Neural cell (in vitro differentiated cells): Measurements from ENCODE around the gene CHADL.

Source experiments
- CTCF ChIP-seq: fragments of 450-650 bp; IDR thresholded peaks from 2 replicates; pipeline ENCODE4 v1.5.1; 2014; ENCODE audit warnings: antibody characterized with exemption, mild to moderate bottlenecking, moderate library complexity; ENCODE audit not compliant: poor library complexity, severe bottlenecking
- EZH2 ChIP-seq: fragments of 200-600, 300-800 bp; shearing (Covaris generic), sonication (generic); IDR thresholded peaks from 2 replicates; pipeline ENCODE4 v1.6.1; 2014; ENCODE audit warnings: antibody characterized with exemption, low read length, borderline replicate concordance, mild to moderate bottlenecking; ENCODE audit not compliant: insufficient read depth, poor library complexity, severe bottlenecking
- MXI1 ChIP-seq: fragments of 450-650 bp; conservative IDR thresholded peaks from 2 replicates; pipeline ENCODE4 v1.6.1; 2014; ENCODE audit warnings: antibody characterized with exemption, mild to moderate bottlenecking; ENCODE audit not compliant: poor library complexity, severe bottlenecking
- RAD21 ChIP-seq: fragments of 450-650 bp; conservative IDR thresholded peaks from 2 replicates; pipeline ENCODE4 v1.6.1; 2014; ENCODE audit warnings: antibody characterized with exemption, mild to moderate bottlenecking, moderate library complexity
- REST ChIP-seq: IDR thresholded peaks from 2 replicates; pipeline ENCODE4 v1.6.1; 2012; ENCODE audit warnings: borderline replicate concordance
- SMC3 ChIP-seq: fragments of 450-650 bp; conservative IDR thresholded peaks from 2 replicates; pipeline ENCODE4 v1.6.1; 2014; ENCODE audit warnings: antibody characterized with exemption, mild to moderate bottlenecking, moderate library complexity; ENCODE audit not compliant: poor library complexity

DNA sequence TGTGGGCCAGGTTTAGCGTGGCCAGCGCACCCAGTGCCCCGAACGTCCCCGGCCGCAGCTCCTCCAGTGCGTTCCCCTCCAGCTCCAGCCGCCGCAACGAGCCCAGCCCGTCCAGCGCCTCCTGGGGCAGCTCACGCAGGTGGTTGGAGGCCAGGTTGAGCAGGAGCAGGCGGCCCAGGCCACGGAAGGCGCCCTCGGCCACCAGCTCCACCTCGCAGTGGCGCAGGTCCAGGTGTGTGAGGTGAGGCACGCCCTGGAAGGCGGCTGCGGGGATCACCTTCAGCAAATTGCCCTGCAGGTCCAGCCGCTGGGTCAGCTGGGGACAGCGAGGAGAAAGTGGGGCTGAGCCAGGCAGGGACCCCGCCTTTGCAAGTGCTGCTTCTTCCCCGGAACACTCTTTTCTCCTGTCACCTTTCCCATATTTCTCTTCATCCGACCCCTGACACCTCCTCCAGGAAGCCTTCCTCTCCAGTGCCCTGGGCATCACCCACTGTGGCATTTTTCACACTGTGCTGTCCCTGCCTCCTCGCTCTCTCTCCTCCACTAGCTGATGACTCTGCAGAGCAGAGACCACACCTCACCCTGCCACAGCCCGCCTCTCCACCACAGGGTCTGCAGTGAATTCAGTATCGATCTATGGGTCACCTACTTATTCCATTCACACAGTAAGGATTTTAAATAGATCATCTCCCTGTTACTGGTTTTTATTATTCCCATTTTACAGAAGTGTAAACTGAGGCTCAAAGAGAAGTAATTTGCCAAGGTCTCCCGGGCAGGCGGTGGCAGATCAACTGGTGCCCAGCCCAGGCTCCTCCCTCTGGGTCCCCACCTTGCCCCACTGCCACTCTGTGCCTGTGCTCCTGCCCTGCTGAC is 1.9 kb downstream of the CHADL start:
- TF ChIP-seq CTCF (no peak), EZH2 (no peak), RAD21 (no peak), REST (no peak), SMC3 (no peak), MXI1 (no peak)
